T-helper 22 cell (primary cell): ENCODE data around the gene GRIN1.

ENCODE experiments used
- DNase-seq: peaks from one replicate; pipeline ENCODE4 v3.0.0-alpha.2; 2020; ENCODE audit warnings: low read depth

Gene GRIN1

GRCh38 chr9:137217276-137218211, 78.6 kb downstream of the GRIN1 start:
- DNase-seq: no peak

GRCh38 chr9:137218212-137218753, 79.3 kb downstream of the GRIN1 start:
- no peak for DNase-seq
